HG02571 (cell line): ENCODE measurements around the gene TENT4A.
"Not testable (repeated sequence)": the region's sequence is repeated elsewhere in the genome, so short reads cannot be mapped to it uniquely, and the experiment has no call there.

Experiments
- ATAC-seq: cut with Tn5 transposase; IDR thresholded peaks from one replicate; pipeline ENCODE4 v1.9.1; 2021; ENCODE audit warnings: mild to moderate bottlenecking, moderate library complexity; ENCODE audit not compliant: unreplicated experiment

The TENT4A gene

DNA sequence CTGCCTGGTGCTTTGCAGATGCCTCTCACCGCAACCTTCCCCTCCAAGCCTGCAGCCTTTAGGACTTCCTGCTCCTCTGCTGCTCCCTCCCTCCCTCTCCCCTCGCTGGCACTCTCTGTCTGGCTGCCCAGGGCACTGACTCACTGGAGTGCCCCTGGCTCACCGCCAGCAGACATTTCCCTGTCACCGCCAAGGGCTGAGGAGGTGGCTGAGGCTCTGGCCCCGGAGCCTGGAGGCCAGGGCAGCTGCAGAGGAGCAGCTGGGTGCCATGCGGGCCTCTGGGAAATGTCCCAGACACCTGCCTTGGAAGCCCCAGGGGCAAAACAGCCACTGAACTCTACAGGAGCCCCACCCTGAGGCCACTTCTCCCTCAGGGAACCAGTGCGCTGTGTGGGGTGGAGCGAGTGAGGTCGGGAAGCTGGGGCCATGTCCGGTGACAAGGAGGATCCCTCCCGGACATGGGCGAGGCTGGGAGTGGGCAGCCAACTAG, 53.4 kb downstream of the TENT4A start:
- ATAC-seq, result no peak

DNA sequence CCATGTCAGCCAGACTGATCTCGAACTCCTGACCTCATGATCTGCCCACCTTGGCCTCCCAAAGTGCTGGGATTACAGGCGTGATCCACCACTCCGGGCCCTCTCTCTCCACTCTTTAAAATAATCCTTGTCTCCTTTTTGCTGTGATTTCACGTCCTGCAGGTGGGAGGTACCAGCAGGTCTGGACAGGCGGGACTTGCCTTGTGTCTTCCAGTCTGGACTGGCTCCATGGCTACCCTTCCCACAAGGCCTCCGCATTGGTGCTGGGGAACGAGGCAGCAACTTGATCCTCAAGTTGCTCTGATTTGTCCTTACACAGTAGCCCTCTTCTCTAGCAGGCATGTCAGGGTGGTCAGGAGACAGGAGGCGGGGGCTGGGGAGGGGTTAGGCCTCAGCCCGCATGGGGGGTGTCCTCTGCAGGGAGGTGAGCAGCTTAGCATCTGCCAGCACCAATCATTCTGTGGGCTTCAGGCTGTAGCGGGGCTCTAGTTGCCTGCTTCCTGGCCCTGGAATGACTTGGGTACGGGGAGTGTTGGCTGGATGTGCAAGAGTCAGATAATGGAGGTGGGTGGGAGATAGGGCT, 54.3 kb downstream of the TENT4A start:
- ATAC-seq, result no peak

DNA sequence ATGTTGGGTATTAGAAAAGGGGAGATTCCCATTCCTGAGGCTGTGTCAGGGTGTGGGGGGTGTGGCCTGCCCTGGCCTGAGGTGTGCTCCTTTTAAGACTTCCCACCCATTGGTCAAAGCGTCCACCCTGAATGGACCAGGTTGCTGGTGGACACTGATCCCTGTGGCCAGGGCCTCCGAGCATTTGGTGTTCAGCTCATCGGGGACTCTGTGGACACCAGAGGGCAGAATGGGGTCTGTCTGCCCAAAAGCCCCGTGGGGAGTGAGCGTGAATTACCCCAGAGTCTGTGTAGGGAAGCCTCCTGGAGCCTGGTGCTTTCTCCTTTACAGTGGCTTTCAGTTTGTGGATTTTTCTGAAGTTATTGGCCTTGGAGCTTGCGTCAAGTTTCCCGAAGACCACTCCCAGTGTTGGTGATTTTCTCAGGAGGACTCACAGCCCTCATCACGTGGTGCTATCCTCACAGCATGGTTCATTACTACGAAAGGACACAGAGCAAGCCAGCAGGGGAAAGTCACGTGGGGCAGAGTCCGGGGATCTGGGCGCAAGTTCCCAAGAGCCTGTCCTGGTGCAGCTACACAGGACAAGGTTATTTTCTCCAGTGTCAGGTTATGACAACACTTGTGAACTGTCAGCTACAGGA, 55.5 kb downstream of the TENT4A start:
- ATAC-seq, result no peak

DNA sequence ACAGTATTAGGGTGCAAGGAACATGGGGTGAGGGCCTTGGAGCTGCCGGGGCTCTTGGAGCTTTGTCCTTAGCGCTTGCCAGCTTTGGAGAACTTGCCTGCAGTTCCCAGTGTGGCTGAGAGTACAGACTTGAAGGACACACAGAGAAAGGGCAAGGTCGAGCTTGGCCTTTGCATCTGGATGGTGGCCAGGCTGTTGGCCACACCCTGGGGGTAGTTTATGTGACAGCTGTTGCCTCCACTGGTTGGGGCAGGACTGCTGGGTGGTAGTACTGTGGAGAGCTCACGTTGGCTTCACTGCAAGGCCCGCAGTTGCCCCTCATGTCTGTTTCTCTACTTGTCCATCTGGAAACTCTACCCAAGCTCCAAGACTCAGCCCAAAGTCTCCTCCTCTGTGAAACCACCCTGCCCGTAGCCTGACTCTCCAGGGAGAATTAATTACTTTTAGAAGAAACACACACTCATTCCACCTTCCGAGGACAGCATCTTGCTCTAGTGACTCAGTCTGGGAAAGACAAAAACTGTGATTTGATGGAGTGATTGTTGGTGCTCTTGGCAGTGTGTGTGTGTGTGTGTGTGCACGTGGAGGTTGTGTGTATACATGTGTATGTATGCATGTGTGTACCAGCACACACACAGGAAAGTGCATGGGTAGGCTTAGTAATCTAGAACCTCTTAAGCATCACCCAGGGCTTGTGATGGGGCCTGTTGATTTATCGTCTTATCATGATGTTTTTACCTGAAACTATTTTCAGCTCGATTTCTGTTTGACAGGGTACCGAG, 57.8 kb downstream of the TENT4A start:
- no peak for ATAC-seq

DNA sequence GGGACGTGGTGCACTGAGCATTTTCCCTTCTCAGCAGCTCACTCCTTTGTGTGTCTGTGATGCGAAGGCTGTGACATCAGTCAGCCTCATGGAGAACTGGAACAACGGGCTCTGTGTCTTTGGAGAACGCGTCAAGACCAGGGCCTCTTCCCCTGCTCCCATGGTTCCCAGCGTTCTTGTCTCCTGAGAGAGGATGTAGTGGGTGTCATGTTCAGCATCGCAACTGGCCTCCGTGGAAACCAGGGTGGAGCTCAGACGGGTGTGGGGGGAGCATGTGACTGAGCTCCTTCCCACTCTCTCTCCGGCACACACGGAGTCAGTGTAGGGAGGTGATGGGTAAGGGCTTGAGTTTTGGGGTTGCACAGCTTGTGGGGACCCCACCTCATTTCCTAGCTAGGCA, 59.7 kb downstream of the TENT4A start:
- ATAC-seq, result no peak

DNA sequence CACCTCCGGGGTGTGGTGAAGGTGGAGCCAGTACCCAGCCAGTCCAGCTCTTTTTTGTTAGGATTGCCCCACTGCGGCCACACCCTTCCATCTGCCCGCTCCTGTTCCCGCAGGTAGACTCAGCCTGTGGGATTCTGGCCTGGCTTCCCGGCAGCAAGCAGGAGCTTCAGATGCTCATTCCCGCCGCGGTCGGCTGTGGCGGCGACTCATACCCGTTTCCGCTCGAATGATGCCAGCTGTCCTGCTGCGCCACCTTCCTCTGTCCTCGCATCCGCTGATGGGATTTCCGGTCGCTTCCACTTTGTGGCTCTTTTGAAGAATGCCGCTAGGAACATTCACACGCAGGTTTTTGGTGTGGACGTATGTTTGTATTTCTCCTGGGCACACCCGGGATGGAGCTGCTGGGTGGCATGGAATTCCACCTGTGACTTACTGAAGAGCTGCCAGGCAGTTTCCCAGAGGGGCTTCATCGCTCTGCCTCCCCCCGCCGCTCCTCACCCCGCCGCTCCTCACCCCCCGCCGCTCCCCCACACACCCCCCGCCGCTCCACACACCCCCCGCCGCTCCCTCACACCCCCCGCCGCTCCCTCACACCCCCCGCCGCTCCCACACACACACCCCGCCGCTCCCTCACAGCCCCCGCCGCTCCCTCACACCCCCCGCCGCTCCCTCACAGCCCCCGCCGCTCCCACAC, 60.3 kb downstream of the TENT4A start:
- no peak for ATAC-seq

DNA sequence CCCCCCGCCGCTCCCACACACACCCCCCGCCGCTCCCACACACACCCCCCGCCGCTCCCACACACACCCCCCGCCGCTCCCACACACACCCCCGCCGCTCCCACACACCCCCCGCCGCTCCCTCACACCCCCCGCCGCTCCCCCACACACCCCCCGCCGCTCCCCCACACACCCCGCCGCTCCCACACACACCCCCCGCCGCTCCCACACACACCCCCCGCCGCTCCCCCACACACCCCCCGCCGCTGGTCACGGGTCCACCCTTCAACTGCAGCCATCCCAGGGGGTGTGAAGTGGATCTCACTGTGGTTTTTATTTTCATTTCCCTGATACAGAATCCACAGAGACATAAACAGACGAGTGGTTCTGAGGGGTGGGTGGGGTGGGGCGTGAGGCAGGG, 61.0 kb downstream of the TENT4A start:
- not testable (repeated sequence) for ATAC-seq

DNA sequence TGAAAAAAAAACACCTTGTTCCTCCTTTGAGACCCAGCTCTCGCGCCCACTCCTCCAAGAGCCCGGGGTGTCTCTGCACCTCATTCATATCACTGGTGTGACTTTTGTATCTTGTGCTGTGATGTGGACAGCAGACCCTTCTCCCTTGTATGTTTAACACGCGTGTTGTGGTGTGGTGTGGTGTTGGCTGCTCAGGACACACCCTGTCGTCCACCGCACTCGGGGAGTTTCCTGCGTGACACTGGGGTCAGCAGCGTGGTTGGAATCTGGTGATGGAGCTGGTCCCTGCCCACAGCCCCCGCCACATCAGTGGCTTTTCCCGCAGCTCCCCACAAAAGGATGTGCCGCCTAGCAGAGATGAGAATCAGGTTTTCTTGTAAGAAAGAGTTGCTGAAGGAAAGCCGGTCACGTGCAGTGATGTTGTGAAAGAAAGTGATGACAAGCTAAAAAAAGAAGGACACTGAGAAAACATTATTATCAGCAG, 61.5 kb downstream of the TENT4A start:
- no peak for ATAC-seq

DNA sequence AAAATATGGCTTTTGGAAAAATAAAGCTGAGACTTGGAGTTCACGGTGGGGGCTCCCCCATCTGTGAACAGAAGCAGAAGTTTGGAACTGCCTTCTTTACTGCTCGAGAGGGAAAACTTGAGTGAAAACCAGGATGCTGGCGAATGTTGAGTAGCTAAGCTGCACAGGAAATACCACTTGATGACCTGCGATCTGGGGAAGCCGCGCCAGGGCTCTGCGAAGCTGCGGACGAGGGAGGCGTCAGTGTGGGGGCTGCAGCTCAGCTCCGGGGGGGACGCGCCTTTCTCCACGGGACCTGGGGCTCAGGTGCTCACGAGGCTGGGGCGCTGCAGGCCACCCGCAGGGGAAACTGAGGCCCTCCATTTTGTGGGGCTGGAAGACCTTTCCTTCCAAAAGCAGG, 62.3 kb downstream of the TENT4A start:
- no peak for ATAC-seq

DNA sequence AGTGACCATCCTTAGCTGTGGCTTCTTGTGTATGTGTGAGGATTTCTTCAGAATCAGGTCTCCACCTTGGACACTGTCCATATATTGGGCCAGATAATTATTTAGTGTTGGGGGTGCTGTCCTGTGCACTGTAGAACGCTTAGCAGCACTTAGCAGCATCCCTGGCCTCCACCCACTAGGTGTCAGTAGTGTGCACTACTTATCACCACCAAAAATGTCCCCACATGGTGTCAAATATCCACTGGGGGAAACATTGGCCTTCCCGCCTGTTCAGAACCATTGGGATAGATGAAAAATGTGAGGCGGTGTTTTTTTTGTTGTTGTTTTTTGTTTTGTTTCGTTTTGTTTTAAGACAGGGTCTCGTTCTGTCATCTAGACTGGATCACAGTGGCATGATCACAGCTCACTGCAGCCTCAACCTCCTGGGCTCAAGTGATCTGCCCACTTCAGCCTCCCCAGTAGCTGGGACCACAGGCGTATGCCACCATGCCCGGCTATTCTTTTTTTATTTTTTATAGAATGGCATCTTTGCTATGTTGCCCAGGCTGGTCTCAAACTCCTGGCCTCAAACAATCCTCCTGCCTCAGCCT, 67.7 kb downstream of the TENT4A start:
- ATAC-seq, result peak; percentile 65

DNA sequence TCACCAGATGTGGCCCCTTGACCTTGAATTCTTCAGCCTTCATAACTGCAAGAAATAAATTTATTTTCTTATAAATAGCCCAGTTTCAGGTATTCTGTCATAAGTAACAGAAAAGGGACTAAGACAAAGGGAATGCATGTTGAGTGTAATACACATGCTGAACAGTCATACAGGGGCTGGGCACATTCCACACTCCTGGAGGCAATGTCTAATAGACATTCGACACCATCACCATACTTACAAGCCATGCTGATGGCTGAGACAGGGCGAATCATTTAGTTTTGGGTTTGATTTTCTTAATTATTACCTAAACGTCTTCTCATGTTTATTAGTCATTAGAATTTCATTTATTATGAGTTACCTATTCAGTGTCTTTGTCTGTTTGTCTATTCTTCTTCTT, 68.5 kb downstream of the TENT4A start:
- ATAC-seq, result no peak

DNA sequence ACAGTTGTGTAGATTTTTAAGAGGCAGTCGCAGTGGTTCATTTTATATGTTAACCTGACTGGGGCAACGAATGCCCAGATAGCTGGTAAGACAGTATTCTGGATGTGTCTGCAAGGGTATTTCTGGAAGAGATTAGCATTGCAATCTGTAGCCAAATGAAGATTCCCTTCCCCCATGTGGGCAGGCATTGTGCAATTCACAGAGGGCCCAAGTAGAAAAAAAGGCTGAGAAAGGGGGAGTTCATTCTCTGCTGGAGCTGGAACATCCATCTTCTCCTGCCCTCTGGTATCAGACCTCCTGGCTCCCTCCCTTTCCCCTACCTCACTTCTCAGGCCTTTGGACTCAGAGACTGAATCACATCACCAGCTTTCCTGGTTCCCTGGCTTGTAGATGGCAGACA, 70.6 kb downstream of the TENT4A start:
- no peak for ATAC-seq

DNA sequence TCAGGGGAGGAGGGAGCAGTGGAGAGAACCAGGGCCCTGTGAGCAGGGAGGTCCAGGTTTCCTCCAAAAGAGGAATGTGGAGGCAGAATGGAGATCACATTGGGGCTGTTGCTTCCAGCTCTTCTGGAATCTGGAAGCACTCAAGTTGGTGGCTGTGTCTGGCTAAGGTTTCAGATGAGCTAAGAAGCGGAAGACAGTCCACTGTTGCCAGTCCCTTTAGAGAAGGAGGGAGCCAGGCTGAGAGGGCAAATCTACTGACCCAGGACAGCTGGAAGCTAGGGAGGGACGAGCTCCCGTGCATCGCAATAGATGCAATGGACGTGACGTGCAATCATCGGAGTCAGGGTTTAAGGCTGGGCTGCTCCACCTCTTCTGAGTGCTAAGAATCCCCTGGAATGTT, 71.2 kb downstream of the TENT4A start:
- no peak for ATAC-seq

DNA sequence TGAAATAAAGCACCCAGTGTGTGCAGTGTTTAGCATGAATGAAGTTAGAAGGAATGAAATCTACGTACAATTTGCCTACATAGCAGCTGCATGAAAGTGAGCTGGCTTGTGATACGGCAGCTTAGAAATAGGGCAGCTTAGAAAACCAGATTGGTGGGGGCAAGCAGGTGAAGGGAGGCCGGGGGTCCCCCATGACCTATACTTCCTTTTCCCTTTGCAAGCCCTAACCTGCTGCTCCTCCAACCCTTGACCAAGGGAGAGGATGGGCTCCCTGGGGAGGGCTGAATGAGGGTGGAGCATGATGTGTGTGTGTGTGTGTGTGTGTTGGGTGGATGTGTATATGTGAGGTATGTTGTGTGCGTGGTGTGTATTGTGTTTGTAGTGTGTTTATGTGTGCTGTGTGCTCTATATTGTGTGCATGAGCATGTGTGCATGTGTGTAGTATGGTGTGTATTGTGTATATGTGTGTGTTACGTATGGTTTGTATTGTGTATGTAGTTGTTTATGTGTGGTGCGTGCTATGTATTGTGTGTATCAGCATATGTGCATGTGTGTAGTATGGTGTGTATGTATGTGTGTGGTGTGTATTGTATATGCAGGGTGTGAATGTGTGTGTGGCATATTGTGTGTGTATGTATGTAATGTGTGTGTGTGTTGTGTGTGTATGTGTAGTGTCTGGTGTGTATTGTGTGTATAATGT, 72.1 kb downstream of the TENT4A start:
- no peak for ATAC-seq

DNA sequence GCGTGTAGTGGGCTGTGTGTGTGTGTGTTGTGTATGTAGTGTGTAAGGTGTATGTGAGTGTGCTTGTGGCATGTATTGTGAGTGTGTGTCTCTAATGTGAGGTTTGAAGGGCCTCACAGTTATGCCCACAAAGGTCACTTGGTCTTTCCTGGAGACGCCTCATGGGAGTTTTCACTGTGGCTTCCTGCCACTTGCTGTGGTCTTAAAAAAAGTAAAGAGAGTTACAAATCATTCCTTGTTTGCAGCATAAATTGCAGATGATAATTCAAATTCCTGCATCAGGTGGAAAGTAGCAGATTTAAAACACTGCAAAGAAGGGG, 72.6 kb downstream of the TENT4A start:
- no peak for ATAC-seq

DNA sequence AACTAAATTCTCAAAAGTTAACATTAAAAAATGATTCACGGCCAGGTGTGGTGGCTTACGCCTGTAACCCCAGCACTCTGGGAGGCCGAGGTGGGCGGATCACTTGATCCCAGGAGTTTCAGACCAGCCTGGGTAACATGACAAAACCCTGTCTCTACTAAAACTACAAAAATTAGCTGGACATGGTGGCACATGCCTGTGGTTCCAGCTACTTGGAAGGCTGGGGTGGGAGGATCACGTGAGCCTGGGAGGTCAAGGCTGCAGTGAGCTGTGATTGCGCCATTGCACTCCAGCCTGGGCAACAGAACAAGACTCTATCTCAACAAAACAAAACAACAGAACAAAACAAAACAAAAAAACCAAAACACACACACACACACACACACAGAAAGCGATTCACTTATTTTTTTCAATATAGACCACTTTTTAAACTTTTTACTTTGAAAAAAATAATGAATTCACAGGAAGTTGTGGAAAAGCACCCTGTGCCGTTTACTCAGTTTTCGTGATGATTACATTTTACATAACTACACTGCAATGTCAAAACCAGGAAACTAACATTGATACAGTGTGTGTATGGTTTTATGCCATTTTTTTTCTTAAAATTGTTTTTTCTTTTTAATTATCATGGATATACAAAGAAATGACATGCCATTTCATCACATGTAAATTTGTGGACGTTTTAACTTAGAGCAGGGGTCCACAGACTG, 73.7 kb downstream of the TENT4A start:
- ATAC-seq, result no peak

DNA sequence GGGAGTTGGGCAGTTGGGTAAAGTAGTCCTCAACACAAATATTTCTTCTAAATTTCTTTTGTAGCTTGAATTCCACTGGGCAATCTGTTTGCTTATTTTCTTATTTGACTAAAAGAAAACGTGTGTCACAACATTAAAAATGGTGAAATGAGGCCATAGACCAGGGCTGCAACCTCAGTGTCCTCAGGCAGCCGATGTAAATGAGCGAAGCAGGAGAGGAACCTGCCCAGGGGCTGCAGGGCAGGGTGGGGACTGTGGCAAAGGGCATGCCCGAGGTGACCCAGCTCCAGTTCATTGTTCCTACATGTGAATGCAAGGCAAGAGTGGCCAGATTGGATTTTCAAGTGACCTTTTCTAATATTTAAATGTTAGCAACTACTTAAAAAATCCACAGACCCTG, 74.7 kb downstream of the TENT4A start:
- no peak for ATAC-seq

DNA sequence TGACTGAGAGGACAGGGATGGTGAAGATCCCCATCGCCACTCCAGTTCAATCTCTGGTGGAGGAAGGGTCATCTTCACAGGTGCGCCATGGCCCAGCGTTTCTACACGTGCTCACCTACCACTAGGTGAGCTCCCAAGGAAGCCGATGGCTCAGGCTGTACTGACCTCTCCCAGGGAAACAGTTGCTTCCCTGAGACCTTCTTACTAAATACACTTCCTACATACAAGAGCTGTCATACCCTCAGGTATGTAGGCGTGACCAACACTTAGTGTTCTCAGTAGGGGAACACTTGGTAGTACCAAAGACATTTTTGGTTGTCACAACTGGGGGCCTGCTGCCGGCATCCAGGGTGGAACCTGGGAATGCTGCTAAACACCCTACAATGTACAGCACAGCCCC, 75.2 kb downstream of the TENT4A start:
- no peak for ATAC-seq

DNA sequence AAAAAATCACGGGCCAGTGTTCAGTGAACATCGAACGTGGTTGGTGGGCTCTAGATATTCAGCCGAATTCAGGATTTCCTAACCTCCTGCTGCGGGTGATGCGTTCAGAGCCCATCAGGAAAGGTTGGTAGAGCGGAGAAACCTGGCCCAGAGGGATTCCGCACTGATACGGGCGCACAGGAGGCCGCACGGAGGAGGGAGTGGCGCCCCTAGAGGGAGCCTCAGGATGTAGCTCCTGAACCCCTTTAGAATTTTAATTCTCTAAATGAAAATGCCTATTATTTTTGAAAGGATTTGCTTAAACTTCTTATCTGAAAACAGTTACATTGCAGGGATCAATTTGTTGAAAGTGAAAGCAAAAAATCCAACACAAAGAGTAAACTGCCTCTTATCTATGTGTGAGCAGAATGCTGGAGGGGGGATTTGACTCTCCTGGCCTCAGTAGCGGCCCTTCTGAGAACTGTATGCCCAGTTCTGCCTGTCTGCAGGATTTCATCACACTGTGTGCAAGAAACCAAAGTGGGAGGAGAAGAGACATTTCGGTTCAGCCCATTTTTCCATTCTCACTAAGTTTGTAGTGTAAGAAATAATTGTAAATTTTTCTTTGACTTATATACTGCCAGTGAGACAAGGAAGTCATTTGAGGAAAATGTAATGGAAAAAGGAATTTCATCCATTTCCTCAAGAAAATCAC, 75.9 kb downstream of the TENT4A start:
- no peak for ATAC-seq
